Liver (tissue), 9 donors: Measurements from ENCODE around the gene SIMC1. TPM values are rescaled to one million over a fixed set of nuclear protein-coding genes. Genes with fewer than 3 reads are reported as not detected.
A peak's percentile ranks its signal among the peaks of the same experiment; 100 is the strongest.

Experiments used
- DNase-seq: peaks from one replicate; pipeline ENCODE4 v3.0.0-alpha.2; 2017; ENCODE audit warnings: low spot score
- H3K27ac ChIP-seq, 2 donors: one replicate each; pipeline ENCODE4 v1.7.0; 2013; ENCODE audit warnings: inconsistent platforms in 2 of 2, low read length in 2 of 2, control low read depth in 1 of 2, low read depth in 1 of 2, mild to moderate bottlenecking in 1 of 2
- H3K27me3 ChIP-seq, 4 donors: one replicate each; pipeline versions ENCODE4 v1.6.1 to v1.7.0; 2013; ENCODE audit warnings: low read length in 3 of 4, inconsistent platforms in 1 of 4, mild to moderate bottlenecking in 1 of 4, moderate library complexity in 1 of 4; ENCODE audit not compliant: control insufficient read depth in 4 of 4, insufficient read depth in 4 of 4
- H3K36me3 ChIP-seq, 4 donors: one replicate each; pipeline versions ENCODE4 v1.6.1 to v1.7.0; 2013; ENCODE audit warnings: low read length in 3 of 4, mild to moderate bottlenecking in 3 of 4, low read depth in 1 of 4, moderate library complexity in 1 of 4; ENCODE audit not compliant: control insufficient read depth in 4 of 4, insufficient read depth in 3 of 4
- H3K4me1 ChIP-seq, 4 donors: one replicate each; pipeline versions ENCODE4 v1.6.1 to v1.7.0; 2013; ENCODE audit warnings: low read length in 3 of 4, mild to moderate bottlenecking in 3 of 4, moderate library complexity in 1 of 4; ENCODE audit not compliant: control insufficient read depth in 4 of 4, insufficient read depth in 4 of 4
- H3K4me3 ChIP-seq, 3 donors: one replicate each; pipeline versions ENCODE4 v1.6.1 to v1.7.0; 2013; ENCODE audit warnings: low read length in 3 of 3, control low read depth in 1 of 3, low read depth in 1 of 3, mild to moderate bottlenecking in 1 of 3
- H3K9ac ChIP-seq, 2 donors: one replicate each; pipeline ENCODE4 v1.7.0; 2013; ENCODE audit warnings: low read length in 2 of 2, mild to moderate bottlenecking in 2 of 2, moderate library complexity in 2 of 2, control low read depth in 1 of 2, low read depth in 1 of 2
- H3K9me3 ChIP-seq, 4 donors: one replicate each; pipeline versions ENCODE4 v1.6.1 to v1.7.0; 2013; ENCODE audit warnings: low read length in 3 of 4; ENCODE audit not compliant: control insufficient read depth in 4 of 4
- EGR1 ChIP-seq, 2 donors: IDR thresholded peaks; 2 replicates each; pipeline ENCODE4 v1.6.1; 2016 to 2018; ENCODE audit warnings: antibody characterized with exemption in 2 of 2, low read depth in 2 of 2
- FOXA1 ChIP-seq: IDR thresholded peaks from 2 replicates; pipeline ENCODE4 v1.6.1; 2016; ENCODE audit warnings: antibody characterized with exemption
- FOXA2 ChIP-seq: IDR thresholded peaks from 2 replicates; pipeline ENCODE4 v1.6.1; 2016; ENCODE audit warnings: antibody characterized with exemption
- GABPA ChIP-seq, 2 donors: IDR thresholded peaks in 1 of 2; conservative IDR thresholded peaks in 1 of 2; 2 replicates each; pipeline ENCODE4 v1.6.1; 2016; ENCODE audit warnings: antibody characterized with exemption in 2 of 2, mild to moderate bottlenecking in 1 of 2, moderate library complexity in 1 of 2
- HNF4A ChIP-seq, 2 donors: conservative IDR thresholded peaks; 2 replicates each; pipeline ENCODE4 v1.6.1; 2016; ENCODE audit warnings: antibody characterized with exemption in 2 of 2, mild to moderate bottlenecking in 2 of 2
- HNF4G ChIP-seq: IDR thresholded peaks from 2 replicates; pipeline ENCODE4 v1.6.1; 2016; ENCODE audit warnings: antibody characterized with exemption
- JUND ChIP-seq, 2 donors: IDR thresholded peaks; 2 replicates each; pipeline ENCODE4 v1.6.1; 2016; ENCODE audit warnings: antibody characterized with exemption in 2 of 2
- NR2F2 ChIP-seq: IDR thresholded peaks from 2 replicates; pipeline ENCODE4 v1.6.1; 2016; ENCODE audit warnings: antibody characterized with exemption
- RAD21 ChIP-seq, 2 donors: IDR thresholded peaks; 2 replicates each; pipeline ENCODE4 v1.6.1; 2016; ENCODE audit warnings: antibody characterized with exemption in 2 of 2, mild to moderate bottlenecking in 2 of 2
- REST ChIP-seq: IDR thresholded peaks from 2 replicates; pipeline ENCODE4 v1.6.1; 2016; ENCODE audit warnings: antibody characterized with exemption, mild to moderate bottlenecking
- RXRA ChIP-seq, 2 donors: IDR thresholded peaks; 2 replicates each; pipeline ENCODE4 v1.6.1; 2017 to 2018; ENCODE audit warnings: antibody characterized with exemption in 2 of 2, mild to moderate bottlenecking in 1 of 2
- SP1 ChIP-seq: IDR thresholded peaks from 2 replicates; pipeline ENCODE4 v1.6.1; 2018; ENCODE audit warnings: antibody characterized with exemption, mild to moderate bottlenecking
- TAF1 ChIP-seq: conservative IDR thresholded peaks from 2 replicates; pipeline ENCODE4 v1.6.1; 2016; ENCODE audit warnings: antibody characterized with exemption, mild to moderate bottlenecking
- YY1 ChIP-seq: IDR thresholded peaks from 2 replicates; pipeline ENCODE4 v1.6.1; 2016; ENCODE audit warnings: antibody characterized with exemption, mild to moderate bottlenecking
- WGBS: extraction: QIAGEN DNeasy Blood & Tissue Kit; methylation state at CpG from one replicate; pipeline ENCODE4 v1.1.7; 2013; 5-methylcytosine and 5-hydroxymethylcytosine counted together
- polyA plus RNA-seq, 2 donors: library from polyadenylated mRNA; stranded (reverse) in 1 of 2; unstranded in 1 of 2; fragments of 200-250 nt in 1 of 2; fragments of >200 nt in 1 of 2; fragmentation: Nextera tagmentation in 1 of 2; extraction: Ambion mirVana in 1 of 2; gene quantifications; one replicate each; pipeline versions ENCODE4 v1.2.1 to v1.2.3, GENCODE V29; 2013 to 2015
- total RNA-seq, 2 donors: library from RNA; depleted of rRNA; stranded (reverse); fragments of >200 nt; gene quantifications; one replicate each; pipeline ENCODE4 v1.2.3, GENCODE V29; 2014
- TF ChIP-seq, protein P1 (sequence below): IDR thresholded peaks from 2 replicates; pipeline ENCODE4 v1.6.1; 2016; ENCODE audit warnings: antibody characterized with exemption
- TF ChIP-seq, protein P2 (sequence below): IDR thresholded peaks from 2 replicates; pipeline ENCODE4 v1.6.1; 2016; ENCODE audit warnings: antibody characterized with exemption
- TF ChIP-seq, protein P3 (sequence below): IDR thresholded peaks from 2 replicates; pipeline ENCODE4 v1.6.1; 2016; ENCODE audit warnings: antibody characterized with exemption
- TF ChIP-seq, protein P4 (sequence below): fragments of 150-350 bp; IDR thresholded peaks from 2 replicates; pipeline ENCODE4 v1.5.1; 2017; ENCODE audit warnings: improper control_type of control experiment, low read depth, low read length; ENCODE audit not compliant: missing input control
- donor health status: healthy.
- donor health status: healthy.
- donor health status: healthy.
- donor health status: healthy.
- donor health status: healthy.

SIMC1 gene
- total and polyA plus RNA-seq, 4 donors = 2.5 to 8.9 (median 6.2) TPM

DNA sequence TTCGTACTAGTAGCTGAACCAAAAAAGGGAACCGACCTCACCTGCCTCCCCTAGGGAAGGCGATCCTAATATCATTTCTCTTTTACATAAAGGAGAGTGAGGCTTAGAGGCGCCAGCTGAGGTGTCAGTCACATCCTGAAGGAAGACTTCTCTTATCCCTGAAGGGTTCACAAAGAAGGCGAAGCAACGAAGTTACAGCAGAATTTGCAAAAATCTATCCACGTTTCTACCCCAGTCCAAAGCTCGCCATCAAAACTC is 123.9 kb downstream of the SIMC1 start:
- 73% methylated on average over 8 of the region's 8 CpGs for WGBS
- no peak for DNase-seq
- Histone ChIP-seq H3K9me3 (no peaks in the 10 kb centered on the region), H3K9ac (no peak overlapping the region), H3K27ac (peak overlapping the region in 1 of 2 donors; percentile 82), H3K4me1 (peaks cover 6 to 32% (median 15%) of the 10 kb centered on the region in 4 donors), H3K27me3 (no peaks in the 10 kb centered on the region), H3K36me3 (peaks cover 0 to 6% (median 2%) of the 10 kb centered on the region in 4 donors), H3K4me3 (peak overlapping the region in 2 of 3 donors; percentile 48 to 68)
- no peak for TF ChIP-seq EGR1 (IDR thresholded peaks at IDR 0.05; ENCODE audit: low read depth in 2 of 2)
- TF ChIP-seq, protein P1, sequence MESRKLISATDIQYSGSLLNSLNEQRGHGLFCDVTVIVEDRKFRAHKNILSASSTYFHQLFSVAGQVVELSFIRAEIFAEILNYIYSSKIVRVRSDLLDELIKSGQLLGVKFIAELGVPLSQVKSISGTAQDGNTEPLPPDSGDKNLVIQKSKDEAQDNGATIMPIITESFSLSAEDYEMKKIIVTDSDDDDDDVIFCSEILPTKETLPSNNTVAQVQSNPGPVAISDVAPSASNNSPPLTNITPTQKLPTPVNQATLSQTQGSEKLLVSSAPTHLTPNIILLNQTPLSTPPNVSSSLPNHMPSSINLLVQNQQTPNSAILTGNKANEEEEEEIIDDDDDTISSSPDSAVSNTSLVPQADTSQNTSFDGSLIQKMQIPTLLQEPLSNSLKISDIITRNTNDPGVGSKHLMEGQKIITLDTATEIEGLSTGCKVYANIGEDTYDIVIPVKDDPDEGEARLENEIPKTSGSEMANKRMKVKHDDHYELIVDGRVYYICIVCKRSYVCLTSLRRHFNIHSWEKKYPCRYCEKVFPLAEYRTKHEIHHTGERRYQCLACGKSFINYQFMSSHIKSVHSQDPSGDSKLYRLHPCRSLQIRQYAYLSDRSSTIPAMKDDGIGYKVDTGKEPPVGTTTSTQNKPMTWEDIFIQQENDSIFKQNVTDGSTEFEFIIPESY = no peak
- no peak for TF ChIP-seq FOXA2
- no peak for TF ChIP-seq JUND (IDR thresholded peaks at IDR 0.05)
- TF ChIP-seq, protein P2, sequence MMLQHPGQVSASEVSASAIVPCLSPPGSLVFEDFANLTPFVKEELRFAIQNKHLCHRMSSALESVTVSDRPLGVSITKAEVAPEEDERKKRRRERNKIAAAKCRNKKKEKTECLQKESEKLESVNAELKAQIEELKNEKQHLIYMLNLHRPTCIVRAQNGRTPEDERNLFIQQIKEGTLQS = no peak
- TF ChIP-seq TAF1 = no peak
- no peak for TF ChIP-seq GABPA (IDR thresholded peaks at IDR 0.05 in 1 of 2, conservative IDR thresholded peaks at IDR 0.05 in 1 of 2)
- TF ChIP-seq YY1 = no peak

GRCh38 chr5:176364765-176365350 is 126.6 kb downstream of the SIMC1 start:
- Histone ChIP-seq H3K9me3 (no peaks in the 10 kb centered on the region), H3K27me3 (no peaks in the 10 kb centered on the region), H3K4me3 (peak overlapping the region; percentile 61 to 80 (median 80)), H3K27ac (no peak overlapping the region), H3K36me3 (no peaks in the 10 kb centered on the region), H3K4me1 (peaks cover 5 to 27% (median 11%) of the 10 kb centered on the region in 4 donors), H3K9ac (peak overlapping the region; percentile 30 to 43)
- no peak for DNase-seq
- WGBS = 35% methylated on average over 28 of the region's 28 CpGs
- TF ChIP-seq HNF4G (no peak), RAD21 (IDR thresholded peaks at IDR 0.05) (no peak), YY1 (no peak), REST (no peak), TAF1 (no peak), HNF4A (conservative IDR thresholded peaks at IDR 0.05) (no peak), GABPA (IDR thresholded peaks at IDR 0.05 in 1 of 2, conservative IDR thresholded peaks at IDR 0.05 in 1 of 2) (no peak), EGR1 (IDR thresholded peaks at IDR 0.05; ENCODE audit: low read depth in 2 of 2) (no peak), SP1 (no peak), NR2F2 (no peak), FOXA2 (no peak), RXRA (IDR thresholded peaks at IDR 0.05) (no peak), FOXA1 (no peak), JUND (IDR thresholded peaks at IDR 0.05) (no peak)
- TF ChIP-seq, protein P3, sequence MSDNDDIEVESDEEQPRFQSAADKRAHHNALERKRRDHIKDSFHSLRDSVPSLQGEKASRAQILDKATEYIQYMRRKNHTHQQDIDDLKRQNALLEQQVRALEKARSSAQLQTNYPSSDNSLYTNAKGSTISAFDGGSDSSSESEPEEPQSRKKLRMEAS = no peak
- TF ChIP-seq, protein P4, sequence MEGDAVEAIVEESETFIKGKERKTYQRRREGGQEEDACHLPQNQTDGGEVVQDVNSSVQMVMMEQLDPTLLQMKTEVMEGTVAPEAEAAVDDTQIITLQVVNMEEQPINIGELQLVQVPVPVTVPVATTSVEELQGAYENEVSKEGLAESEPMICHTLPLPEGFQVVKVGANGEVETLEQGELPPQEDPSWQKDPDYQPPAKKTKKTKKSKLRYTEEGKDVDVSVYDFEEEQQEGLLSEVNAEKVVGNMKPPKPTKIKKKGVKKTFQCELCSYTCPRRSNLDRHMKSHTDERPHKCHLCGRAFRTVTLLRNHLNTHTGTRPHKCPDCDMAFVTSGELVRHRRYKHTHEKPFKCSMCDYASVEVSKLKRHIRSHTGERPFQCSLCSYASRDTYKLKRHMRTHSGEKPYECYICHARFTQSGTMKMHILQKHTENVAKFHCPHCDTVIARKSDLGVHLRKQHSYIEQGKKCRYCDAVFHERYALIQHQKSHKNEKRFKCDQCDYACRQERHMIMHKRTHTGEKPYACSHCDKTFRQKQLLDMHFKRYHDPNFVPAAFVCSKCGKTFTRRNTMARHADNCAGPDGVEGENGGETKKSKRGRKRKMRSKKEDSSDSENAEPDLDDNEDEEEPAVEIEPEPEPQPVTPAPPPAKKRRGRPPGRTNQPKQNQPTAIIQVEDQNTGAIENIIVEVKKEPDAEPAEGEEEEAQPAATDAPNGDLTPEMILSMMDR = no peak
- TF ChIP-seq, protein P1 = no peak
- TF ChIP-seq, protein P2 = no peak
